ENCODE measurements around the gene MMAA. TPM values are rescaled to one million over a fixed set of nuclear protein-coding genes. Genes with fewer than 3 reads are reported as not detected.

Gene MMAA
- polyA plus RNA-seq, 2 of the 4 experiments (the other 2 are of a cell fraction) = 1.5 to 4.0 TPM

DNA sequence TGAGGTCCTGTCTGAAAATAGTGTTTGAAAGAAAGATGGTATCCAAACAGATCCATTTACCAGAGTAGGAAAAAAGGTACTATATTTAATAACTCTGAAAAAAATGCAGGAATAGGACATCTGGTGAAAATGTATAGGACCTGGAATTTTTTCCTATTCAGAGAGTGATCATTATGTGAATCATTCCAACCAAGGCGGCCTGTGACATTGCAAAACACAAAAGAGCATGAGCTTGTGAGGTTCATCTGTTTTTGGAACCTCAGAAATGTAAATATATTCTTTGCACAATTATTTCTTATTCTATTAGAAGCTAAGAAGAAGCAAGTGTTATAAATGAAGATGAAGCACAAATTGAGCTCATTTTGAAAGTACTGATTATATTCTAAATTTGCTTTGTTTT lies 62.8 kb downstream of the MMAA start (continued):
- no peak for TF ChIP-seq EP300 (IDR thresholded peaks at IDR 0.05)
- TF ChIP-seq, protein P1, sequence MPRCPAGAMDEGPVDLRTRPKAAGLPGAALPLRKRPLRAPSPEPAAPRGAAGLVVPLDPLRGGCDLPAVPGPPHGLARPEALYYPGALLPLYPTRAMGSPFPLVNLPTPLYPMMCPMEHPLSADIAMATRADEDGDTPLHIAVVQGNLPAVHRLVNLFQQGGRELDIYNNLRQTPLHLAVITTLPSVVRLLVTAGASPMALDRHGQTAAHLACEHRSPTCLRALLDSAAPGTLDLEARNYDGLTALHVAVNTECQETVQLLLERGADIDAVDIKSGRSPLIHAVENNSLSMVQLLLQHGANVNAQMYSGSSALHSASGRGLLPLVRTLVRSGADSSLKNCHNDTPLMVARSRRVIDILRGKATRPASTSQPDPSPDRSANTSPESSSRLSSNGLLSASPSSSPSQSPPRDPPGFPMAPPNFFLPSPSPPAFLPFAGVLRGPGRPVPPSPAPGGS (IDR thresholded peaks at IDR 0.05) = no peak
- no peak for TF ChIP-seq NFE2L2 (conservative IDR thresholded peaks at IDR 0.05; ENCODE audit: low read length)

DNA sequence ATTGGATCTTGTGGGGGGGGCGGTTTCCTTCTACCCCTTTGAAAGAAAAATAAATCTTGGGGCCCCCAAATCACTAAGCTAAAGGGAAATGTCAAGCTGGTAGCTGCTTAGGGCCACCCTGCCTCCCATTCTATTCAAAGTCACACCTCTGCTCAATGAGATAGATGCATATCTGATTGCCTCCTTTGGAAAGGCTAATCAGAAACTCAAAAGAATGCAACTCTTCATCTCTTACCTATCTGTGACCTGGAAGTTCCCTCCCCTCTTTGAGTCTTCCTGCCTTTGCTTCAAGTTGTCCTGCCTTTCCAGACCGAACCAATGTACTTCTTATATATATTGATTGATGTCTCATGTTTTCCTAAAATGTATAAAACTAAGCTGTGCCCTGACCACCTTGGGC lies 67.8 kb downstream of the MMAA start:
- H3K27ac ChIP-seq = no peak overlapping the region

GRCh38 chr4:145690610-145691009 lies 71.4 kb downstream of the MMAA start:
- ChIA-PET CTCF (no interaction called here), POLR2A (no interaction called here)
- peaks cover 5% of the 10 kb centered on the region; the same call in 1 of the 3 replicates for H3K4me1 ChIP-seq
- ATAC-seq = no peak
- no peak for TF ChIP-seq ZNF302 (CRISPR knock-in tag; IDR thresholded peaks at IDR 0.05)
- no peak for TF ChIP-seq NR3C1 (IDR thresholded peaks at IDR 0.05)
- no peak for TF ChIP-seq JUN (IDR thresholded peaks at IDR 0.05)
- no peak for TF ChIP-seq CHD2 (IDR thresholded peaks at IDR 0.05; ENCODE audit: low read length, partially characterized antibody)
- TF ChIP-seq, protein P2, sequence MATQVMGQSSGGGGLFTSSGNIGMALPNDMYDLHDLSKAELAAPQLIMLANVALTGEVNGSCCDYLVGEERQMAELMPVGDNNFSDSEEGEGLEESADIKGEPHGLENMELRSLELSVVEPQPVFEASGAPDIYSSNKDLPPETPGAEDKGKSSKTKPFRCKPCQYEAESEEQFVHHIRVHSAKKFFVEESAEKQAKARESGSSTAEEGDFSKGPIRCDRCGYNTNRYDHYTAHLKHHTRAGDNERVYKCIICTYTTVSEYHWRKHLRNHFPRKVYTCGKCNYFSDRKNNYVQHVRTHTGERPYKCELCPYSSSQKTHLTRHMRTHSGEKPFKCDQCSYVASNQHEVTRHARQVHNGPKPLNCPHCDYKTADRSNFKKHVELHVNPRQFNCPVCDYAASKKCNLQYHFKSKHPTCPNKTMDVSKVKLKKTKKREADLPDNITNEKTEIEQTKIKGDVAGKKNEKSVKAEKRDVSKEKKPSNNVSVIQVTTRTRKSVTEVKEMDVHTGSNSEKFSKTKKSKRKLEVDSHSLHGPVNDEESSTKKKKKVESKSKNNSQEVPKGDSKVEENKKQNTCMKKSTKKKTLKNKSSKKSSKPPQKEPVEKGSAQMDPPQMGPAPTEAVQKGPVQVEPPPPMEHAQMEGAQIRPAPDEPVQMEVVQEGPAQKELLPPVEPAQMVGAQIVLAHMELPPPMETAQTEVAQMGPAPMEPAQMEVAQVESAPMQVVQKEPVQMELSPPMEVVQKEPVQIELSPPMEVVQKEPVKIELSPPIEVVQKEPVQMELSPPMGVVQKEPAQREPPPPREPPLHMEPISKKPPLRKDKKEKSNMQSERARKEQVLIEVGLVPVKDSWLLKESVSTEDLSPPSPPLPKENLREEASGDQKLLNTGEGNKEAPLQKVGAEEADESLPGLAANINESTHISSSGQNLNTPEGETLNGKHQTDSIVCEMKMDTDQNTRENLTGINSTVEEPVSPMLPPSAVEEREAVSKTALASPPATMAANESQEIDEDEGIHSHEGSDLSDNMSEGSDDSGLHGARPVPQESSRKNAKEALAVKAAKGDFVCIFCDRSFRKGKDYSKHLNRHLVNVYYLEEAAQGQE (IDR thresholded peaks at IDR 0.05) = no peak
- TF ChIP-seq HDAC2 (IDR thresholded peaks at IDR 0.05) = no peak
- TF ChIP-seq, protein P1 (IDR thresholded peaks at IDR 0.05) = no peak
- TF ChIP-seq ZFP36 (IDR thresholded peaks at IDR 0.05; ENCODE audit: borderline replicate concordance, partially characterized antibody) = no peak
- TF ChIP-seq JUNB (IDR thresholded peaks at IDR 0.05) = no peak
- TF ChIP-seq CBX8 (IDR thresholded peaks at IDR 0.05) = no peak
- no peak for TF ChIP-seq CEBPB (IDR thresholded peaks at IDR 0.05)
- TF ChIP-seq POLR2A (IDR thresholded peaks at IDR 0.05; ENCODE audit: low read length) = no peak
- TF ChIP-seq TP53 (CRISPR knock-in tag; IDR thresholded peaks at IDR 0.05) = no peak
- TF ChIP-seq USF2 (IDR thresholded peaks at IDR 0.05) = no peak
- no peak for TF ChIP-seq RFX5 (IDR thresholded peaks at IDR 0.05)
- no peak for TF ChIP-seq MYC (IDR thresholded peaks at IDR 0.05; ENCODE audit: borderline replicate concordance, low read length)
- TF ChIP-seq RARB (CRISPR knock-in tag; IDR thresholded peaks at IDR 0.05) = no peak
- TF ChIP-seq, protein P3, sequence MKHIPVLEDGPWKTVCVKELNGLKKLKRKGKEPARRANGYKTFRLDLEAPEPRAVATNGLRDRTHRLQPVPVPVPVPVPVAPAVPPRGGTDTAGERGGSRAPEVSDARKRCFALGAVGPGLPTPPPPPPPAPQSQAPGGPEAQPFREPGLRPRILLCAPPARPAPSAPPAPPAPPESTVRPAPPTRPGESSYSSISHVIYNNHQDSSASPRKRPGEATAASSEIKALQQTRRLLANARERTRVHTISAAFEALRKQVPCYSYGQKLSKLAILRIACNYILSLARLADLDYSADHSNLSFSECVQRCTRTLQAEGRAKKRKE (CRISPR knock-in tag; IDR thresholded peaks at IDR 0.05; ENCODE audit: low read depth) = no peak
- TF ChIP-seq HEYL (CRISPR knock-in tag; IDR thresholded peaks at IDR 0.05) = no peak
- TF ChIP-seq KDM5A (IDR thresholded peaks at IDR 0.05) = no peak
- H3K4me3 ChIP-seq = no peak overlapping the region
- no peaks in the 10 kb centered on the region for H3K9me3 ChIP-seq
- no peak overlapping the region for H3K27ac ChIP-seq
- no peak overlapping the region for H3K4me2 ChIP-seq
- DNase-seq (ENCODE audit: low read depth in 1 of 2, low spot score in 1 of 2) = no peak
- 79% methylated on average over 3 of the region's 3 CpGs for WGBS (ENCODE audit: missing lambda C conversion rate)
- no peak for FAIRE-seq

More for the DNA sequence above, 67.8 kb downstream of the MMAA start:
- 21% methylated on average over 2 of the region's 2 CpGs for WGBS (ENCODE audit: missing lambda C conversion rate)
- FAIRE-seq (no peak), DNase-seq (ENCODE audit: low read depth in 1 of 2, low spot score in 1 of 2) (no peak), ATAC-seq (no peak)
- no peaks in the 10 kb centered on the region for H3K4me1 ChIP-seq
- CTCF ChIA-PET = no interaction called here
- TF ChIP-seq BHLHE40 (IDR thresholded peaks at IDR 0.05; ENCODE audit: low read depth, low read length) (no peak), CHD2 (IDR thresholded peaks at IDR 0.05; ENCODE audit: low read length, partially characterized antibody) (no peak), HEYL (CRISPR knock-in tag; IDR thresholded peaks at IDR 0.05) (no peak), FOXS1 (CRISPR knock-in tag; IDR thresholded peaks at IDR 0.05) (no peak), PHF8 (IDR thresholded peaks at IDR 0.05; ENCODE audit: borderline replicate concordance, low read depth) (no peak), FOSB (CRISPR knock-in tag; IDR thresholded peaks at IDR 0.05) (no peak), RARB (CRISPR knock-in tag; IDR thresholded peaks at IDR 0.05) (no peak), EHF (CRISPR knock-in tag; IDR thresholded peaks at IDR 0.05) (no peak), NR3C1 (IDR thresholded peaks at IDR 0.05) (no peak), FOSL2 (IDR thresholded peaks at IDR 0.05) (no peak), FOSL2 (CRISPR knock-in tag; IDR thresholded peaks at IDR 0.05) (no peak), JUNB (IDR thresholded peaks at IDR 0.05) (no peak)
- TF ChIP-seq, protein P3 (CRISPR knock-in tag; IDR thresholded peaks at IDR 0.05; ENCODE audit: low read depth) = no peak
- TF ChIP-seq, protein P4, sequence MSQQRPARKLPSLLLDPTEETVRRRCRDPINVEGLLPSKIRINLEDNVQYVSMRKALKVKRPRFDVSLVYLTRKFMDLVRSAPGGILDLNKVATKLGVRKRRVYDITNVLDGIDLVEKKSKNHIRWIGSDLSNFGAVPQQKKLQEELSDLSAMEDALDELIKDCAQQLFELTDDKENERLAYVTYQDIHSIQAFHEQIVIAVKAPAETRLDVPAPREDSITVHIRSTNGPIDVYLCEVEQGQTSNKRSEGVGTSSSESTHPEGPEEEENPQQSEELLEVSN (IDR thresholded peaks at IDR 0.05; ENCODE audit: borderline replicate concordance, low read depth) = no peak
- H3K9me3 ChIP-seq = no peaks in the 10 kb centered on the region
- POLR2A ChIA-PET = no interaction called here
- H3K4me3 ChIP-seq = no peak overlapping the region
- H3K4me2 ChIP-seq = no peak overlapping the region

Data from A549 (cell line).